GM12878 (cell line): Measurements from ENCODE around the gene TRPM6. TPM values are rescaled to one million over a fixed set of nuclear protein-coding genes. Genes with fewer than 3 reads are reported as not detected.

Experiments used
- ATAC-seq: fragments of 200-7000 bp; cut with Tn5 transposase; 3 replicates; pipeline ENCODE4 v1.9.1; 2020; ENCODE audit warnings: mild to moderate bottlenecking, moderate library complexity
- BruUV-seq: library from RNA; stranded (reverse); fragments of 400-500 nt; replicated peaks from 2 replicates; lab custom pipeline; 2021; lab: Mats Ljungman, UMichigan
- CTCF ChIA-PET: fragments of 300-600 bp; sonication (Branson Sonifier 250); formaldehyde crosslinking; extraction: SDS; loops from one replicate; lab custom pipeline; 2021; ENCODE audit warnings: inconsistent platforms; lab: Yijun Ruan, JAX
- POLR2A ChIA-PET: fragments of 350-600 bp; formaldehyde crosslinking; extraction: SDS; loops from one replicate; lab custom pipeline; 2021; ENCODE audit warnings: inconsistent platforms; lab: Charles Lee
- RAD21 ChIA-PET: fragments of 300-600 bp; sonication (Branson Sonifier 250); formaldehyde crosslinking; loops from one replicate; lab custom pipeline; 2023; ENCODE audit warnings: antibody characterized with exemption; ENCODE audit not compliant: unreplicated experiment; lab: Charles Lee
- SMC1A ChIA-PET: fragments of 300-600 bp; sonication (Branson Sonifier 250); formaldehyde crosslinking; loops from one replicate; lab custom pipeline; 2023; ENCODE audit not compliant: unreplicated experiment, uncharacterized antibody; lab: Charles Lee
- DNase-seq: peaks from one replicate; pipeline ENCODE4 v3.0.0-alpha.2; 2011; ENCODE audit warnings: low read depth, low spot score
- FAIRE-seq: peaks from 3 replicates; lab custom pipeline; 2011; peaks lifted over from hg19 to GRCh38; lab: Jason Lieb, UNC
- H2AFZ ChIP-seq: 2 replicates; pipeline ENCODE4 v1.6.0; 2011; ENCODE audit warnings: low read depth, low read length, control low read depth; ENCODE audit not compliant: control insufficient read depth
- H3K27ac ChIP-seq: 2 replicates; pipeline ENCODE4 v1.5.1; 2011; ENCODE audit warnings: control low read depth; ENCODE audit not compliant: control insufficient read depth, insufficient read depth
- H3K27me3 ChIP-seq, 2 experiments: replicated peaks in 1 of 2; 2 replicates each; pipeline versions ENCODE4 v1.6.0 to v1.6.1; 2011; ENCODE audit warnings: low read length in 1 of 2; ENCODE audit not compliant: control insufficient read depth in 2 of 2, insufficient read depth in 2 of 2
- H3K36me3 ChIP-seq, 2 experiments: 2 replicates each; pipeline ENCODE4 v1.5.1; 2011; ENCODE audit warnings: low read length in 1 of 2; ENCODE audit not compliant: control insufficient read depth in 2 of 2, insufficient read depth in 2 of 2
- H3K4me1 ChIP-seq: 2 replicates; pipeline ENCODE4 v1.6.1; 2011; ENCODE audit warnings: mild to moderate bottlenecking, low read length, moderate library complexity, mixed read lengths; ENCODE audit not compliant: control insufficient read depth, insufficient read depth
- H3K4me2 ChIP-seq: 2 replicates; pipeline ENCODE4 v1.6.0; 2011; ENCODE audit warnings: control low read depth; ENCODE audit not compliant: control insufficient read depth, insufficient read depth
- H3K4me3 ChIP-seq: fragments of 200-600 bp; sonication (generic); 2 replicates; pipeline ENCODE4 v1.5.1; 2016
- H3K79me2 ChIP-seq: 2 replicates; pipeline ENCODE4 v1.6.0; 2011; ENCODE audit warnings: low read length; ENCODE audit not compliant: control insufficient read depth, insufficient read depth
- H3K9ac ChIP-seq: 2 replicates; pipeline ENCODE4 v1.8.0; 2011; ENCODE audit warnings: low read length, control low read depth, mixed read lengths; ENCODE audit not compliant: control insufficient read depth, insufficient read depth
- H3K9me3 ChIP-seq: replicated peaks from 3 replicates; pipeline ENCODE4 v1.5.1; 2011; ENCODE audit warnings: mild to moderate bottlenecking, low read length; ENCODE audit not compliant: control insufficient read depth, insufficient read depth
- H4K20me1 ChIP-seq: 2 replicates; pipeline ENCODE4 v1.6.0; 2011; ENCODE audit not compliant: control insufficient read depth, insufficient read depth
- BACH1 ChIP-seq: fragments of 450-650 bp; IDR thresholded peaks from 2 replicates; pipeline ENCODE4 v1.6.1; 2017; ENCODE audit warnings: mild to moderate bottlenecking, borderline replicate concordance
- BCL11A ChIP-seq: IDR thresholded peaks from 2 replicates; pipeline ENCODE4 v1.6.1; 2011; ENCODE audit warnings: low read depth, low read length
- CBFB ChIP-seq: IDR thresholded peaks from 2 replicates; pipeline ENCODE4 v1.6.1; 2016; ENCODE audit warnings: antibody characterized with exemption, low read depth
- RELB ChIP-seq: fragments of 450-650 bp; IDR thresholded peaks from 2 replicates; pipeline ENCODE4 v1.6.1; 2017; ENCODE audit warnings: low read depth, mild to moderate bottlenecking, moderate library complexity
- SREBF1 ChIP-seq: IDR thresholded peaks from 2 replicates; pipeline ENCODE4 v1.6.1; 2012; ENCODE audit warnings: mild to moderate bottlenecking, low read length
- SRF ChIP-seq, 2 experiments: IDR thresholded peaks; 2 replicates each; pipeline ENCODE4 v1.6.1; 2011; ENCODE audit warnings: low read depth in 2 of 2, low read length in 2 of 2, mild to moderate bottlenecking in 1 of 2, moderate library complexity in 1 of 2
- WGBS: methylation state at CpG from one replicate; pipeline ENCODE4 v1.1.6; 2016; ENCODE audit warnings: low lambda C conversion rate; ENCODE audit not compliant: insufficient replicate concordance, insufficient coverage; ENCODE audit errors: missing lambda C conversion rate; 5-methylcytosine and 5-hydroxymethylcytosine counted together
- in situ Hi-C: fragments of 300-500 bp; cut with MboI; formaldehyde crosslinking; loops from 9 replicates; pipeline ENCODE4 v1.14.3; 2018; ENCODE audit warnings: mixed read lengths
- intact Hi-C: fragments of 100-400 bp; cut with micrococcal nuclease; formaldehyde crosslinking; loops from one replicate; pipeline ENCODE4 v1.14.2; 2022; ENCODE audit not compliant: unreplicated experiment
- polyA plus RNA-seq, 11 experiments: library from polyadenylated mRNA; depleted of rRNA in 4 of 11; unstranded in 6 of 11; stranded (reverse) in 5 of 11; fragments of >200 nt; fragmentation: Nextera tagmentation in 4 of 11; fragmentation: Illumina TruSeq in 1 of 11; extraction: Ambion mirVana in 4 of 11; extraction: Trizol in 1 of 11; gene quantifications; 1 replicate in 1 of 11; 2 replicates in 10 of 11; pipeline versions ENCODE4 v1.2.1 to v1.2.3, GENCODE V29; 2011 to 2016; ENCODE audit warnings: inconsistent platforms in 2 of 11, missing spikeins in 2 of 11, low read depth in 1 of 11
- total RNA-seq, 4 experiments: library from RNA; depleted of rRNA in 3 of 4; stranded (reverse); fragments of >200 nt in 3 of 4; fragmentation: Illumina TruSeq in 1 of 4; extraction: Trizol in 1 of 4; gene quantifications; 2 replicates each; pipeline versions ENCODE4 v1.2.1 to v1.2.3, GENCODE V29; 2013 to 2021
- TF ChIP-seq, protein P1 (sequence below): fragments of 450-650 bp; IDR thresholded peaks from 2 replicates; pipeline ENCODE4 v1.6.1; 2017; ENCODE audit warnings: mild to moderate bottlenecking, moderate library complexity
- TF ChIP-seq, protein P2 (sequence below): IDR thresholded peaks from 2 replicates; pipeline ENCODE4 v1.6.1; 2012; ENCODE audit warnings: mild to moderate bottlenecking, low read depth, low read length

The TRPM6 gene
- total and polyA plus RNA-seq, 10 of the 15 experiments (the other 5 are each of a cell fraction or from before 2014, with no cell fraction given), result under 0.01 to 0.34 (median 0.05) TPM; not detected in 1

DNA sequence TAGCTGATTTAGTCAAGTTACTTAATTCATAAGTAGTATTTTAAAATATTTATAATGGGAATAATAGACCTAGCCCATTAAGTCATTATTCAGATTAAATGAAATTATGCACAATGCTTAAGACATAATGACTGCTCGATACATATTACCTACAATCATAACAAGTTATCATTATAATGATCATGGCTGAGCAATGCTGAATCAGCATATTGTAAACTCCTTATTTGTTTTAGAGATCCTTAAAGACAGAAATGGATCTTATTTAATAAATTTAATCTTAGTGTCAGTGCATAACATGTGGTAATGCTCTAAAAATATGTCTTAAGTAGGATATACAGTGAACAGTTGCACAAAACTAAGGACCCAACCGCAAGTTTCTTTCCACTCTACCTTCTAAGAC, 169.0 kb downstream of the TRPM6 start:
- CTCF ChIA-PET, result no interaction called here
- no peaks in the 10 kb centered on the region for H3K79me2 ChIP-seq
- no peak overlapping the region for H3K27ac ChIP-seq
- TF ChIP-seq SREBF1 (no peak), RELB (no peak), BCL11A (no peak), CBFB (no peak), SRF (IDR thresholded peaks at IDR 0.05; ENCODE audit: low read depth in 2 of 2, low read length in 2 of 2) (no peak), BACH1 (no peak)
- TF ChIP-seq, protein P1, sequence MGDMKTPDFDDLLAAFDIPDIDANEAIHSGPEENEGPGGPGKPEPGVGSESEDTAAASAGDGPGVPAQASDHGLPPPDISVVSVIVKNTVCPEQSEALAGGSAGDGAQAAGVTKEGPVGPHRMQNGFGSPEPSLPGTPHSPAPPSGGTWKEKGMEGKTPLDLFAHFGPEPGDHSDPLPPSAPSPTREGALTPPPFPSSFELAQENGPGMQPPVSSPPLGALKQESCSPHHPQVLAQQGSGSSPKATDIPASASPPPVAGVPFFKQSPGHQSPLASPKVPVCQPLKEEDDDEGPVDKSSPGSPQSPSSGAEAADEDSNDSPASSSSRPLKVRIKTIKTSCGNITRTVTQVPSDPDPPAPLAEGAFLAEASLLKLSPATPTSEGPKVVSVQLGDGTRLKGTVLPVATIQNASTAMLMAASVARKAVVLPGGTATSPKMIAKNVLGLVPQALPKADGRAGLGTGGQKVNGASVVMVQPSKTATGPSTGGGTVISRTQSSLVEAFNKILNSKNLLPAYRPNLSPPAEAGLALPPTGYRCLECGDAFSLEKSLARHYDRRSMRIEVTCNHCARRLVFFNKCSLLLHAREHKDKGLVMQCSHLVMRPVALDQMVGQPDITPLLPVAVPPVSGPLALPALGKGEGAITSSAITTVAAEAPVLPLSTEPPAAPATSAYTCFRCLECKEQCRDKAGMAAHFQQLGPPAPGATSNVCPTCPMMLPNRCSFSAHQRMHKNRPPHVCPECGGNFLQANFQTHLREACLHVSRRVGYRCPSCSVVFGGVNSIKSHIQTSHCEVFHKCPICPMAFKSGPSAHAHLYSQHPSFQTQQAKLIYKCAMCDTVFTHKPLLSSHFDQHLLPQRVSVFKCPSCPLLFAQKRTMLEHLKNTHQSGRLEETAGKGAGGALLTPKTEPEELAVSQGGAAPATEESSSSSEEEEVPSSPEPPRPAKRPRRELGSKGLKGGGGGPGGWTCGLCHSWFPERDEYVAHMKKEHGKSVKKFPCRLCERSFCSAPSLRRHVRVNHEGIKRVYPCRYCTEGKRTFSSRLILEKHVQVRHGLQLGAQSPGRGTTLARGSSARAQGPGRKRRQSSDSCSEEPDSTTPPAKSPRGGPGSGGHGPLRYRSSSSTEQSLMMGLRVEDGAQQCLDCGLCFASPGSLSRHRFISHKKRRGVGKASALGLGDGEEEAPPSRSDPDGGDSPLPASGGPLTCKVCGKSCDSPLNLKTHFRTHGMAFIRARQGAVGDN, result no peak
- TF ChIP-seq, protein P2, sequence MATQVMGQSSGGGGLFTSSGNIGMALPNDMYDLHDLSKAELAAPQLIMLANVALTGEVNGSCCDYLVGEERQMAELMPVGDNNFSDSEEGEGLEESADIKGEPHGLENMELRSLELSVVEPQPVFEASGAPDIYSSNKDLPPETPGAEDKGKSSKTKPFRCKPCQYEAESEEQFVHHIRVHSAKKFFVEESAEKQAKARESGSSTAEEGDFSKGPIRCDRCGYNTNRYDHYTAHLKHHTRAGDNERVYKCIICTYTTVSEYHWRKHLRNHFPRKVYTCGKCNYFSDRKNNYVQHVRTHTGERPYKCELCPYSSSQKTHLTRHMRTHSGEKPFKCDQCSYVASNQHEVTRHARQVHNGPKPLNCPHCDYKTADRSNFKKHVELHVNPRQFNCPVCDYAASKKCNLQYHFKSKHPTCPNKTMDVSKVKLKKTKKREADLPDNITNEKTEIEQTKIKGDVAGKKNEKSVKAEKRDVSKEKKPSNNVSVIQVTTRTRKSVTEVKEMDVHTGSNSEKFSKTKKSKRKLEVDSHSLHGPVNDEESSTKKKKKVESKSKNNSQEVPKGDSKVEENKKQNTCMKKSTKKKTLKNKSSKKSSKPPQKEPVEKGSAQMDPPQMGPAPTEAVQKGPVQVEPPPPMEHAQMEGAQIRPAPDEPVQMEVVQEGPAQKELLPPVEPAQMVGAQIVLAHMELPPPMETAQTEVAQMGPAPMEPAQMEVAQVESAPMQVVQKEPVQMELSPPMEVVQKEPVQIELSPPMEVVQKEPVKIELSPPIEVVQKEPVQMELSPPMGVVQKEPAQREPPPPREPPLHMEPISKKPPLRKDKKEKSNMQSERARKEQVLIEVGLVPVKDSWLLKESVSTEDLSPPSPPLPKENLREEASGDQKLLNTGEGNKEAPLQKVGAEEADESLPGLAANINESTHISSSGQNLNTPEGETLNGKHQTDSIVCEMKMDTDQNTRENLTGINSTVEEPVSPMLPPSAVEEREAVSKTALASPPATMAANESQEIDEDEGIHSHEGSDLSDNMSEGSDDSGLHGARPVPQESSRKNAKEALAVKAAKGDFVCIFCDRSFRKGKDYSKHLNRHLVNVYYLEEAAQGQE, result no peak
- TF ChIP-seq, all 136 proteins: peak for 0
- Histone ChIP-seq H3K4me2 (no peak overlapping the region), H3K9ac (no peak overlapping the region), H2AFZ (no peak overlapping the region), H3K4me1 (no peaks in the 10 kb centered on the region), H3K27me3 (no peaks in the 10 kb centered on the region; a peak in 1 of 4 replicates), H3K36me3 (no peaks in the 10 kb centered on the region), H3K9me3 (no peaks in the 10 kb centered on the region), H4K20me1 (no peaks in the 10 kb centered on the region), H3K4me3 (no peak overlapping the region)
- DNase-seq (no peak), ATAC-seq (no peak), FAIRE-seq (no peak)
- 44% methylated on average over 2 of the region's 2 CpGs for WGBS
- ChIA-PET POLR2A (no interaction called here), SMC1A (no interaction called here), RAD21 (no interaction called here)
- in situ Hi-C loops (no loop called here), intact Hi-C loops (no loop called here)
- no TSS peak for BruUV-seq
